ENCODE data around the gene MCM5. TPM values are rescaled to one million over a fixed set of nuclear protein-coding genes. Genes with fewer than 3 reads are reported as not detected.
A peak's percentile ranks its signal among the peaks of the same experiment; 100 is the strongest.

Gene MCM5
- total and polyA plus RNA-seq, 8 donors, result 34.9 to 83.4 (median 63.9) TPM

- intact Hi-C loops (cut with DNase I), result loop anchor here in 1 of 2 donors (5.0 kb wide), 1 partner anchor 156 kb away; no protein-coding TSS in a partner anchor
- TF ChIP-seq CTCF (IDR thresholded peaks at IDR 0.05), result peak; percentile 91 to 96
- Histone ChIP-seq H3K27ac (peak overlapping the region in 1 of 2 donors; percentile 48), H3K27me3 (no peaks in the 10 kb centered on the region), H3K4me3 (no peak overlapping the region), H3K4me1 (peaks cover 5 to 14% of the 10 kb centered on the region in 2 donors), H3K9me3 (peaks cover 0 to 7% of the 10 kb centered on the region in 2 donors), H3K36me3 (peaks cover 0 to 26% of the 10 kb centered on the region in 2 donors)
- peak; percentile 78 to 93 (median 90) for DNase-seq
- ATAC-seq, result peak; percentile 99
Measured at GRCh38 chr22:35430897-35431322, 31.0 kb downstream of the MCM5 start.

GRCh38 chr22:35431483-35432227, 31.7 kb downstream of the MCM5 start:
- ATAC-seq (no peak), DNase-seq (peak in 1 of 4 donors; percentile 4)
- Histone ChIP-seq H3K4me1 (peaks cover 5 to 14% of the 10 kb centered on the region in 2 donors), H3K9me3 (peaks cover 0 to 7% of the 10 kb centered on the region in 2 donors), H3K4me3 (no peak overlapping the region), H3K36me3 (peaks cover 0 to 18% of the 10 kb centered on the region in 2 donors), H3K27me3 (no peaks in the 10 kb centered on the region), H3K27ac (peak overlapping the region in 1 of 2 donors; percentile 48)
- no peak for TF ChIP-seq CTCF (IDR thresholded peaks at IDR 0.05)
- intact Hi-C loops (cut with DNase I), result loop anchor here in 1 of 2 donors (5.0 kb wide), 1 partner anchor 156 kb away; no protein-coding TSS in a partner anchor

GRCh38 chr22:35432228-35432905, 32.4 kb downstream of the MCM5 start:
- peaks cover 0 to 13% of the 10 kb centered on the region in 2 donors for H3K36me3 ChIP-seq
- no peak overlapping the region for H3K4me3 ChIP-seq
- no peak for TF ChIP-seq CTCF (IDR thresholded peaks at IDR 0.05)
- intact Hi-C loops (cut with DNase I), result loop anchor here in 1 of 2 donors (5.0 kb wide), 1 partner anchor 155 kb away; no protein-coding TSS in a partner anchor
- H3K27ac ChIP-seq, result no peak overlapping the region
- ATAC-seq (no peak), DNase-seq (peak in 1 of 4 donors; percentile 29)
- peaks cover 5 to 14% of the 10 kb centered on the region in 2 donors for H3K4me1 ChIP-seq
- peaks cover 0 to 7% of the 10 kb centered on the region in 2 donors for H3K9me3 ChIP-seq
- no peaks in the 10 kb centered on the region for H3K27me3 ChIP-seq

GRCh38 chr22:35434061-35434710, 34.2 kb downstream of the MCM5 start:
- Histone ChIP-seq H3K9me3 (peaks cover 0 to 7% of the 10 kb centered on the region in 2 donors), H3K4me1 (peaks cover 5 to 14% of the 10 kb centered on the region in 2 donors), H3K4me3 (no peak overlapping the region), H3K27me3 (no peaks in the 10 kb centered on the region), H3K36me3 (peaks cover 0 to 13% of the 10 kb centered on the region in 2 donors), H3K27ac (no peak overlapping the region)
- intact Hi-C loops (cut with DNase I), result loop anchor here in 1 of 2 donors (5.0 kb wide), 1 partner anchor 153 kb away; no protein-coding TSS in a partner anchor
- TF ChIP-seq CTCF (IDR thresholded peaks at IDR 0.05), result no peak
- ATAC-seq (no peak), DNase-seq (no peak)

Data from left lung (tissue), 10 donors.